Right ventricle myocardium inferior (tissue), 1 donor: ENCODE measurements around the gene SYTL2. TPM values are rescaled to one million over a fixed set of nuclear protein-coding genes. Genes with fewer than 3 reads are reported as not detected.

Experiments
- ATAC-seq: fragments of 200-7000 bp; cut with Tn5 transposase; one replicate; pipeline ENCODE4 v1.9.1; 2020; ENCODE audit warnings: mild to moderate bottlenecking, moderate library complexity
- DNase-seq: peaks from one replicate; pipeline ENCODE4 v3.0.0; 2021; ENCODE audit errors: missing footprints
- intact Hi-C: fragments of 100-400 bp; cut with DNase I; formaldehyde crosslinking; loops from one replicate; pipeline ENCODE4 v1.11.0; 2022
- total RNA-seq: library from RNA; stranded (reverse); fragmentation: NEBNext Ultra II Directional; extraction: Animal tissue kit (Norgen Biotek cat#: 25700); gene quantifications from one replicate; pipeline ENCODE4 v1.2.1, GENCODE V29; 2021
- donor health status: DM: no; HTN: yes; CAD: no; lungs with severe emphysema.

The SYTL2 gene
- total RNA-seq, 1 donor from 2014 or later, result 2.4 TPM

DNA sequence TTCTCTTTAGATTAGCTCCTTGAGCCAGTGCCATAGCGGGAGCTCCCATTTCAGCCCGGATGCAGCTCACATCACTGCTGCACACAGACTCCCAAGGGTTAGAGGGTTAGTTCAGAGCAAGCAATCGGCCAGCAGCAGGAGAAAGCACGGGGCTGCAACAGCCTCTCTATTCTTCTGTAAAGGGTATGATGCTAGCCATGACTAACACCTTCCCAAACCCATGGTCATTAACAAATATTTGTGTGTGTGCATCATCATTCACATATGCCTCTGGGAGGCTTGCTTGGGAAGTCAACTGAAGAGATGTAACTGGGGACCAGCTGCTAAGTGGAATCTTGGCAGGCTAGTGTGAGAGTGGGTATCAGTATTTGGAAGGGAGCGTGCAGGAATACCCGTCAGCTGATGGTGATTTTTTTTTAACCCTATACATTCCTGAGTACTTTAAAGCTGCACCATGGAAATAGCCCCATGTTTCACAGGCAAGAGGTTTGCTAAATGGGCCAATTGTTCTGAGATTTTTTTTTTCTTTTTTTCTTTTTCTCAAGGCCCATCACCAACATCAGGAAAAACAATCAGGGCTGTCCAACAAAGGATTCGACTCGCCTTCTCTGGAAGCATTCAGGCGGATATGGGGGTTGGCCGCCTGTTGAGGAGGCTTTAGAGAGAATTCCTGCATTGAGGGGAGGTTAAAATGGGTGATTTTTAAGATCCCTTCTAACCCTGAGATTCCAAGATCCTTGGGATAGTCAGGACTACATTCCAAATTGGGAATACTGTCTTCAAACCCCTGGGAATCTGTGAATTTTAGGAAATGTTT, 91.7 kb downstream of the SYTL2 start:
- DNase-seq (no peak), ATAC-seq (peak; percentile 88)
- intact Hi-C loops, result no loop called here

DNA sequence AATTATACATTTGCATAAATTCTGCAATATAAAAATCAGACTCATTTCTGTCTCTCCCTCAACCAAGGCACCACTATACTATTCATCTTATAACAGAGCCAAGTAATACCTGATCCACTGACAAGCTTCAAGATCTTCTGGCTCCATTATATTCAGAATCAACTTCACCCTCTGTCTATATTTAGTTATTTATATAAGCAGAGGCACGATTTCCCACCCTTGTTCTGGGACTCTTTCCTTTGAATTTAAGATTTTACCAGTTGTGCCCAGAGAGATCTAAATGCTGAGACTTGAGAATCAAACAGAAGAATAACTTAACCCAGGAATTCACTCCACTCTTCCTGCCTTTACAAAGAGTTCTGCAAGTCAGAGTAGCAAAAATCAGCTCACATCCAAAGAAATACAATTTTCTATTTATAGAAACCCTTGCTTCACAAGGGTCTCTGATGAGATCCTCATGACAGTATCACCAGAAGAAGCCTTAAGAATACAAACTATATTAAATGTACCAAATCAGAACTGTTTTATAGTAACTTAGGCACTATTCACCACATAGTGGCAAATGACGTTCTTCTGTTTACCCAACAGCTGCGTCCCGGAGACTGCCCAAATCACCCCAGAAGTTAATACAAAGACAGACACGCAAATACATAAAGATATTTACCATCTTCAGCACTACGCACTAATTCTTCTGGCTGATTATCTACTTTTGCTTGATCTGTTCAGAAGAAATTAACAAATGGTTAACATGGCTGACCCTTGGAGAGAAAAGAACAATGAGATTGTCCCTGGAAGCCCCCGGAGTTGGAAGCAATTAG, 92.6 kb downstream of the SYTL2 start:
- intact Hi-C loops, result no loop called here
- no peak for ATAC-seq
- no peak for DNase-seq

DNA sequence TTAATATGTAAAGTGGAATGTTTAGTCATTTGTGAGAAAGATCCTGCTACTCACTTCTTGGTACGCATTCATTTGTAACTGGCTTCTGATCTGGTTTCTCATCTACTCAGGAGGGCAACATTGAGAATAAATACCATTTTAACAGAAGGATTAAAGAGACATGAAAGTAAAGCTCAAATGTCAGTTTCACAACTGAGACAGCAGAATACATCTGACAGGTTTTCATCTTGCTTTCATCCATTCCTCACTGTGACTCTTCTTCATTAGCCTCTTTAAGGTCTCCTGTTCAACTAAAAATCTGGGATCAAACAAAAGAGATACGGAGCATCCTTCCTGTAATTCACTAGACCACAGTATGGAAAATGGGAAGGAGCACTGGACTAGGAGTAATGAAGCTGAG, 93.5 kb downstream of the SYTL2 start:
- ATAC-seq, result no peak
- DNase-seq, result no peak
- intact Hi-C loops, result no loop called here

DNA sequence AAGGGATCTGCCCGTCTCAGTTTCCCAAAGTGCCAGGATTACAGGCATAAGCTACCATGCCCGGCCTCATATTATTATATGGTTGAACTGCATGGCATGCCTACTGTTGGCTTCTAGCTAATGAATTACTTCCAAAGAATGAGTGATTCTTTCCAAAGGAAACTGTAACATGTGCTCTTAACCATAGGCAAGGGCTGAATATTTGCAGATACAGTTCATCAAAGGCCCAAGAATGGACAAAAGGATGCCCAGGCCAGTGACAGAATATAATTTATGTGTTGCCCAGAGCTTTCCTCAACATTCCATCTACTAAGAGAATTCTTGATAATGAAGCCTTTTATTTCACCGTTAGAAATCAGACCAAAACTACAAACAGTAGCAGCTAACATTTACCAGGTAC, 98.0 kb downstream of the SYTL2 start:
- ATAC-seq, result no peak
- intact Hi-C loops, result no loop called here

DNA sequence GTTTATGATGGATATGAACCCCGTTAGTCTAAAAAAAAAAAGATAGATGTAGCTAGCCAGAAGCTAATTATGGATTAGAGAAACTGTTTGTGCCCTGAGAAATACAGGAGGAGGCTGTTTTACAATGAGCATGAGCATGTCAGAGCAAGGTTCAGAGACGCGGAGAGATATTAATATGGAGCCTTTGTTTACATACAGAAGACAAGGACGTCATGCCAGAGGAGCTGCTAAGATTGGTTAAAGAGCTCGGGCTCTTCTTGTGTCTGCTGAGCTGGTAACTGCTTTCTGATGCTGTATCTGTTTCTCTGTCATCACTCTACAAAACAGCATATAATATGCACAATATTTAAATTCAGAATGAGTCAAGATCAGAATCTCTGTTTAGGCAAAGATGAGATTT, 100.0 kb downstream of the SYTL2 start:
- intact Hi-C loops, result no loop called here
- no peak for DNase-seq
- no peak for ATAC-seq

More for the DNA sequence above, 98.0 kb downstream of the SYTL2 start:
- no peak for DNase-seq

DNA sequence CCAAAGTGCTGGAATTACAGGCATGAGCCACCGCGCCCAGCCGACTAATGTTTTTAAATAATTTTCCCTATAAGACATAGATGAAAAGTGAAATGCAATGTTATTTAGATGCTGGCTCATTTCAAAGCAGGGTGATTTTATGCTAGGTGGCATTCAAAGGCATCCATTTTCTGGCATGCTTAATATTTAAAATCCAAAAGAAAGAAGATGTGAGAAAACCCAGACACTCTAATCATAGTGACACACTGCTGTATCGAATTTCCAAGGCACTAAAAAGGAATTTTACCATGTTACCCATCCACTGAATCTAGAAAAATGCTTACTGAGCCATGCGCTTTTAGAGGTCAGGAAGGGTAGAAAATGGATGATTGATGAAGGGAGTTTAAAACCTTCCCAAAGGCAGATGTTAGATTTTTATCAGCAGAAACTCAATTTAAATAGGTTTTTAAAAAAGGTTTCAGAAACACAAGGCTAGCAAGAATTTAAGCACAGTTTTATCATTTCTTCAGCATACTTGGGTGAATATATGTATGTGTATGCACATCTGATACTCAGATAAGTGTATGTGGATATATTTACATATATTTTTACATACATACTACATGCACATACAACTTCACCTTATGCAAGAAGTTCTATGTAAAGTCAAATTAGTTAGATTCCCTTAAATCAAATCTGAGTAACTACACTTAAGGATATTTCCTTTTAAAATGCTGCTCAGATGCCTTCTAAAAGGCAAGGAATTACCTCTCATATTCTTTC, 100.8 kb downstream of the SYTL2 start:
- intact Hi-C loops, result no loop called here
- DNase-seq, result no peak
- no peak for ATAC-seq

DNA sequence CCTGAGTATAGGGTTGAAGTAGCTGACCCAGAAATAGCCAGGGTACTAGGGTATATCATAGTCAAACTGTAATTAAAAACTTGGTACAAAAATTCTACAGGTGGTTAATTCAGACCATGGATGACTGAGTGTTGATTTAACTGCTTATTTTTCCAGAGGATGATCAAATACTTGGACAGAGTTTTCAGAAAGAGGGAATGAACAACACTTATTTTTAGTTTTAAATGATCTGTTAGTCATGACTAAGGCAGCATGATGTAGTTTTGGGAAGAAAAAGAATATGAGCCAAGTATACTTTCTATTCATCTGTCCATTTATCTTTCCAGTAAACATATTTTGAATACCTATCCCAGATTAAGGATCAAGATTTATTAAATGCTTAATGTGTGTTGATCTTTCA, 105.1 kb downstream of the SYTL2 start:
- DNase-seq, result no peak
- intact Hi-C loops, result no loop called here
- no peak for ATAC-seq

DNA sequence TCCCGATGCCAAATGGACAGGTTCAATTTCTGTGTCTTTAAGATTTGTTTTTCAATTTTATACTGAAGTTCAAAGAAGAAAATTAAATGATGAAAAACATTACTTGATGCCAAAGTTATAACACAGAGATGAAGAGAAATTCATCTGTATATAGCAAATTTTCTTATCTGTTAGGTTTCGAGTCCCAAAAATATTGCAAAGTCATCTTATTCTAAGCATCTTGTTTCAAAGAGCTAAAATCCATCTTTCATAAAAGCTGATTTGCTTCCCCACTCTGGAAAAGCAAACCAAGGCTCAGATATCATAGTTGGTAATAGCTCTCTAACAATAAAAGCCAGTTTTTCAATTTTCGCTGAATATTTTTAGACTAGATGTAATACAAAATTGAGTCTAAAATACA, 106.0 kb downstream of the SYTL2 start:
- ATAC-seq (no peak), DNase-seq (no peak)
- intact Hi-C loops, result no loop called here

DNA sequence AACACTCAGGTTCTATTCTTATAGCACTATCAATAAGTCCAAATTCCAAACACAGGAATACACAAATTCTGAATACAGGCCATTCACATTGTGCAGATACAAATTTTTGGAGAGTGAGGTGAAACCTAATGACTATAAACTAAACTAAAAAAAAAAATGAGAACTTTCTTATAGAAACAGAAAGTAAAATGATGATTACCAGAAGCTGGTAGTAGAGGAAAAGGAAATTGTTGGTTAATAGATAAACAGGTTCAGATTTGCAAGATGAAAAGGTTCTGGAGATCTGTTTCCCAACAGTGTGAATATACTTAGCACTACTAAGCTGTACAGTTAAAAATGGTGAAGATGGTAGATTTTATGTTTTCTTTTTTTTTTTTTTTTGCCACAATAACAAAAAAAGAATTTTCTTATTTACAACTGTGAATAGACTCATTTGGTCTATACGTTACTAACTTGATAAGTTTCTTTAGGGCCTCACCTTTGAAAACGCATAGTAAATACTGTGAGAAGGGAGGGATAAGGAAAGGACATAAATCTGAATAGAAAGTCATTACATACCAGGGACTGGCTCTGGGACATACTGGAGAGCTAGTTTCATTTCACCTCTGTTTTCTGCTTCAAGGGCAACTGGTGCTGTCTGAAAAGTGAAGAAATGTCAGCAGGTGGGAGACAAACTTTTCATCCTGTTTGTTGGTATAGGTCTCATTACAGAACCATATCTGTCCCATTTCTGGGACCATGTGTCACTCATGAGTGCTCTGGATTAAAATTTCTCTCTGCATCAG, 110.8 kb downstream of the SYTL2 start:
- no peak for ATAC-seq
- intact Hi-C loops, result no loop called here
- DNase-seq, result no peak

DNA sequence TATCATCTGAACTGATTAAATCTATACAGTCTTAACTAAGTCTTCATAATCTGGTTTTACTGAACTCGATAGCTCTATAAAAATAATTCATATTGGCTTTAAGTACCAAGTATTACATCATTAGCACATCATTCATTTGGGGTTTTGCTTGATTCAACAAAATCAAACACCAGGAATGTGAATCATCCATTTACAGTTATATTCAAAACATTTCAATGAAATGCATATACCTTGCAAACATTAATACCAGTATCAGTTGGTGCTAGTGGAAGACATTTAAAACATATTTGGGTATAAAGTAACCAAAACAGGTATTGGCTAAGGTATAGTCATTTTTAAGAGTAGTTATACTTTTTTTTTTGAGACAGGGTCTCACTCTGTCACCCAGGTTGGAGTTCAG, 112.7 kb downstream of the SYTL2 start:
- no peak for ATAC-seq
- DNase-seq, result no peak
- intact Hi-C loops, result no loop called here

DNA sequence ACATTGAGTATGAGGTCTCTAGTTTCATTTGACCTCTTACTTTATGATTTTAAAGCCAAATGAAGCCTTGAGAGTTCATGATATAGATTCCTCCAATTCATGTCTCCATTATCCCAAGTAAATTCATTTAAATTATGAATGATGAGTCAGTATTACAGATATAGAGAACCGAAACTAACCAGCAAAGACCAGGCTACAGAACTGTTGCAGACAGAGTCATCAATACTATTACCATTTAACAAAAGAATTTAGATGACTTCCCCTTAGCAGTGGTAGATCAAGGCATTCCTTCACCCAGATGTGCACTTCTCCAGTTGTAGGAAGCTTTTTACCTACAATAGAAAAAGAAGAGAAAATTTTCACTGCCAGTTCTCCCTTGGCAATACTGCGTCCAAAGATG, 113.2 kb downstream of the SYTL2 start:
- DNase-seq (no peak), ATAC-seq (no peak)
- intact Hi-C loops, result no loop called here

DNA sequence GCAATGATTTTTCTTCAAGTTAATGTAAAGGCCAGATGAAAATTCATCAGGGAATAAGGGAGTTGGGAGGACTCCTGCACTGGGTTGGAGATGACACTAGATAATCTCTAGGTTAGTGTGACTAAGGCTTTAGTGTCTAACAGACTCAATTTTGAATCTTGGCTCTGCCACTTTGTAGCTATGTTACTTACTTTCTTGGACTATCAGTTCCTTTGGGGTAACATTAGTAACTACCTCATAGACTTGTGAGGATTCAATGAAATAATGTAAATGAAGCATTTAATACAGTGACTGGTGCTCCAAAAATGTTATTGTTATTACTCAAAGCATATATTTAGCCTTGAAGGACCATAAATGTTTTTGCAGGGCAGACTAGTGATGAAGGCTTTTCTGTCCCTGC, 115.4 kb downstream of the SYTL2 start:
- DNase-seq (no peak), ATAC-seq (no peak)
- intact Hi-C loops, result no loop called here

DNA sequence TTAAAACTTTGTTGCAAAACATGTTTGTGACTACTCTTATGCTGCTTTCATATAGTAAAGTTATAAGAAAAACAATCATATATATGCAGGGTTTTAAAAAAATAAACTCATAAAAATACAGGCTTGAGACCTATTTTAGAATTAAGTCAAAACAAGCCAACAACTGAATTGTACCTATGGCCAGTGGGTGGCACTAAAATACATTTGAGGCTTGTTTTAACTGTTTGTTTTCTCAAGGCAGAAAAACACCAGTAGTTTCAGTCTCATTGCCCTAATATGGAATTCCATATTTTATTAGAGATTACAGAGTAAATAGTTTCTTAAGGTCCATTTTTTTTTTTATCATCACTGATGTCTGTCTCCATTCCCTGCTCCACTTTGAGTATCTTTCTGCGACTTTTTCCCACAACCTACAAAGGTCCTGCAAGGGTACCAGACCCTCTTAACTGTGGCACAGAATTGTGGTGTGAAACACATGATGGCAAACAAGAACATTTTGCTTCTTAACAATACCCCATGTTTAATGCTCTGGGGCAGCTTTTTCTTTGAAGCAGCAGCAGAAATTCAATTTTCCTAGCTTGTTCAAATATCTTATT, 116.5 kb downstream of the SYTL2 start:
- intact Hi-C loops, result loop anchor here (5.0 kb wide), 1 partner anchor 133 kb away; no protein-coding TSS in a partner anchor
- ATAC-seq (no peak), DNase-seq (no peak)

DNA sequence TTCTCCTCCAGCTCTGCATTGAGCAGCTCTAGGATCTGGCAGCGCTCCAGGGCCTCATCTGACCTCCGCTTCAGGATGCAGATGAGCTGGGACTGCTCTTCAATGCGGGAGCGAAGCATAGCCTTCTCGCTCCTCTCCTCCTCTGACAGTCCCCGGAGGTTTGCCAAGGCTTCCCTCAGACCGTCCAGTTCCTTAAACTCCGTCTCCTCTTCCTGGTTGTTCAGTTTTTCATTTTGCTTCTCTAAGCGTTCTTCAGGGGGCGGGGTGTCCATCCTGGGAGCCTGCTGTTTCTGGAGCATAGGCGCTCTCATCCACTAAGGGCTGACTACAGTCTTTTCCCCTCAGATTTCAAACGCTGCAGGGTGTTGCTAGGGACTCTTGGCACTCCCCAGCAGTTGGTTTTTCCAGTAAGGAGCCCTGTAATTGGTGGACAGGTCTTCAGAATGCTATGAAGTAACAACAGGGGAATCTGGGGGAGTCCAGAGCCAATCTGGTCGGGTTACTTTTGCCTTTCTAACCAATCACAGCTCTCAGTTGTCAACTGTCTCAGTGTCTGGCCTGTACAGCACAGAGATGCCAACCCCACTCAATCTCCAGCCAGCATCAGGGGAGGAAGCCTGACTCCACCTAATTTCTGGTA, 125.0 kb downstream of the SYTL2 start, which contains the start of gene CCDC89:
Gene CCDC89 (minus strand): TSS at position 376 of the 640 bp plus-strand sequence. CDS start 65 bp downstream, at position 311.
- ATAC-seq (peak; percentile 95), DNase-seq (peak; percentile 85)
- intact Hi-C loops, result loop anchor here (10.0 kb wide), 1 partner anchor 609 kb away; no protein-coding TSS in a partner anchor

DNA sequence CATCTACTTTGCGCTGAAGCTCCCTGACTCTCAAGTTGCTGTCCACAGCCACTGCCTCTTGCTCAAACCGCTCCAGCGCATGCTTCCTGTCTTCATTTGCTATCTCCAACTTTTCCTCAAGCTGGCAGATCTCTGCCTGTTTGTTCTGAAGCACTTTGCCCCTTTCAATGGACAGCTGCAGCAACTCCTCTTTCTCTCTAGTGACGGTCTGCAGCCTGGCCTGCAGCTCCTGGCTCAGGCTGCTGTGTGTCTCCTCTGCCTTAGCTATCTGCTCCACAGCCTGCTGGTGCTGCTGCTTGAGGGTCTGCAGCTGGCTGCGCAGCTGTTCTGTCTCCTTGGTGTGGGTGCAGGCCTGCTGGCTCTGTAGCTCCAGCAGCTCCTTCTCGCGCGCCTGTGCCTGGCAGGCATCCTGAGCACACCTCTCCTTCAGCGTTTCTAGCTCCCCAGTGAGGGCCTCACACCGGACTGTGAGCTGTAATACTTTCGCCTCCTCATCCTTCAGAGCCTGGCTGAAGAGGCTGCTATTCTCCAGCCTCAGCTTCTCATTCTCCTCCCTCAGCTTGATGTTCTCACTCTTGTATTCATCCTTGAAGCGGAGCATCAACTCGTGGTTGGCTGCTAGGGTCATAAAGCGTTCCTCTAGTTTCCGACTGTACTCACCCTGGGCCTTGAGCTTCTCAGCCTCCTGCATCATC, 125.7 kb downstream of the SYTL2 start:
- no peak for DNase-seq
- intact Hi-C loops, result loop anchor here (10.0 kb wide), 1 partner anchor 610 kb away; no protein-coding TSS in a partner anchor
- ATAC-seq, result no peak

DNA sequence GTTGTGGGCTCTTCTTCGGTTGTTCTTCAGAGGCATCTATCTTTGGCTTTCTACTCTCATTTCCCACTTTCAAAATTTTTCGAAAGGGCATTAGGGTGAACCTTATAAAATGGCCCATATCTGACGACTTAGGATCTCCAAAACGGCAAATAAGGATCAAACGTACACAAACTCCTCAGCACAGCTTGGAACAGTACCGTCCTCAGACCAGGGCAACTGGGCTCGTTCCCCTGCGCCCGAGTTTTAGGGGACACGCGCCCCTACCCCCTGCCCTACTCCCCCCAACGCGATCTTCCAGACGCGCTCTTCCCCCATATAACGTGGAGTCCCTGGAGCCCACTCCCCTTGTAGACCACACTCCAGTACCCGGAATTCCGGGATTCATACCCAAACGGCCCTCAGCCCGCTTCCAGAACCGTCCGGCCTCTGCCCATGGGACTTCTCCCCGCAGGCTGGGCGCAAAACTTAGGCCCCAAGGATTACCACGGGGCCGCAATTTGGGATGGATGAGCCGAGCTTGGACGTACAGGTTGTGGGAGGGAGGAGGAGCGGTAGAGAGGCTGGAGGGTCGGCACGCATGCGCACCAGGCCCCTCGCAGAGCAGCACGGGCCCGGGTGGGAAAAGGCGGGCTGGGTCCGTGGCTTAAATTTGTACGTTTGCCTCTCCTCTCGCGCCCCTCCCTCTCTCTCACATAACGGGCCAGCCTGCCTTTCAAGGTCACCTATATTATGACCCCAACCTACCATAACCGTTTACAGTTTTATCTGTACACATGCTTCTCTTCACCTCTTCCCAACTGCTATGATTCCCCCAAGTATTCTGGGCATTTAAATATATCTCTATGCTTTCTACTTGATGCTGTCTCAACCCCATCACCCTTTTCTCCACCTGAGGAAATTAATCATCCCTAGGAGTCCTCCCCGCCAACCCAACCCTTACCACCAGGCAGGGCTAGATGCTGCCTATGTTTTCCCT, 128.3 kb downstream of the SYTL2 start:
- ATAC-seq, result peak; percentile 64
- DNase-seq, result peak; percentile 83
- intact Hi-C loops, result loop anchor here (10.0 kb wide), 1 partner anchor 612 kb away; no protein-coding TSS in a partner anchor
